A673 (cell line): ENCODE measurements around the gene ZNF592. TPM values are rescaled to one million over a fixed set of nuclear protein-coding genes. Genes with fewer than 3 reads are reported as not detected.

Experiments
- BruUV-seq: library from RNA; stranded (reverse); fragments of 400-500 nt; replicated peaks from 2 replicates; lab custom pipeline; 2021; lab: Mats Ljungman, UMichigan
- CTCF ChIA-PET: fragments of 300-600 bp; sonication (Branson Sonifier 250); formaldehyde crosslinking; loops from one replicate; lab custom pipeline; 2022; ENCODE audit warnings: antibody characterized with exemption; lab: Charles Lee
- POLR2A ChIA-PET: fragments of 300-600 bp; sonication (Branson Sonifier 250); formaldehyde crosslinking; loops from one replicate; lab custom pipeline; 2022; ENCODE audit warnings: antibody characterized with exemption; ENCODE audit not compliant: low non-redundant PET; lab: Charles Lee
- DNase-seq: peaks from one replicate; pipeline ENCODE4 v3.0.0-alpha.2; 2015; ENCODE audit warnings: low spot score
- H3K27ac ChIP-seq: fragments of 200-600 bp; sonication (generic); 2 replicates; pipeline ENCODE4 v1.5.1; 2016; ENCODE audit warnings: mixed run types, low read depth, mild to moderate bottlenecking, mixed read lengths, antibody characterized with exemption, low read length; ENCODE audit not compliant: poor library complexity, severe bottlenecking
- H3K27me3 ChIP-seq: fragments of 200-600 bp; sonication (generic); replicated peaks from 2 replicates; pipeline ENCODE4 v1.6.1; 2017; ENCODE audit warnings: mixed run types, low read depth, mild to moderate bottlenecking, mixed read lengths, antibody characterized with exemption, low read length; ENCODE audit not compliant: insufficient read depth, poor library complexity
- H3K36me3 ChIP-seq: fragments of 200-600 bp; sonication (generic); 2 replicates; pipeline ENCODE4 v1.6.1; 2016; ENCODE audit warnings: mixed run types, mild to moderate bottlenecking, mixed read lengths, antibody characterized with exemption, low read length; ENCODE audit not compliant: insufficient read depth, poor library complexity, severe bottlenecking
- H3K4me1 ChIP-seq: fragments of 200-600 bp; sonication (generic); 2 replicates; pipeline ENCODE4 v1.6.1; 2017; ENCODE audit warnings: mixed run types, mild to moderate bottlenecking, mixed read lengths, antibody characterized with exemption, low read length; ENCODE audit not compliant: insufficient read depth, poor library complexity, severe bottlenecking
- H3K4me3 ChIP-seq: fragments of 200-600 bp; sonication (generic); 2 replicates; pipeline ENCODE4 v1.5.1; 2016; ENCODE audit warnings: low read depth, mixed run types, mild to moderate bottlenecking, mixed read lengths, low read length; ENCODE audit not compliant: poor library complexity, severe bottlenecking
- H3K9me3 ChIP-seq: fragments of 200-600 bp; sonication (generic); 2 replicates; pipeline ENCODE4 v1.6.1; 2016; ENCODE audit warnings: mixed run types, low read depth, mild to moderate bottlenecking, mixed read lengths, antibody characterized with exemption, low read length; ENCODE audit not compliant: poor library complexity, severe bottlenecking
- EZH2 ChIP-seq: fragments of 200-600 bp; sonication (generic); IDR thresholded peaks from 2 replicates; pipeline ENCODE4 v1.6.1; 2017; ENCODE audit warnings: borderline replicate concordance, low read depth, mild to moderate bottlenecking, mixed read lengths, antibody characterized with exemption, low read length; ENCODE audit not compliant: poor library complexity, severe bottlenecking
- intact Hi-C: fragments of 100-400 bp; cut with micrococcal nuclease; formaldehyde crosslinking; loops from one replicate; pipeline ENCODE4 v1.10.0; 2022; ENCODE audit not compliant: unreplicated experiment
- total RNA-seq: library from RNA; stranded (reverse); gene quantifications from 2 replicates; pipeline ENCODE4 v1.2.3, GENCODE V29; 2021
- TF ChIP-seq, protein P1 (sequence below): fragments of 300-800, 200-600 bp; sonication (generic); conservative IDR thresholded peaks from 2 replicates; pipeline ENCODE4 v1.5.1; 2017; ENCODE audit warnings: low read depth, mild to moderate bottlenecking, antibody characterized with exemption, low read length, moderate library complexity, mixed read lengths

The ZNF592 gene
- total RNA-seq, 1 experiment from 2014 or later, result 37.2 TPM

DNA sequence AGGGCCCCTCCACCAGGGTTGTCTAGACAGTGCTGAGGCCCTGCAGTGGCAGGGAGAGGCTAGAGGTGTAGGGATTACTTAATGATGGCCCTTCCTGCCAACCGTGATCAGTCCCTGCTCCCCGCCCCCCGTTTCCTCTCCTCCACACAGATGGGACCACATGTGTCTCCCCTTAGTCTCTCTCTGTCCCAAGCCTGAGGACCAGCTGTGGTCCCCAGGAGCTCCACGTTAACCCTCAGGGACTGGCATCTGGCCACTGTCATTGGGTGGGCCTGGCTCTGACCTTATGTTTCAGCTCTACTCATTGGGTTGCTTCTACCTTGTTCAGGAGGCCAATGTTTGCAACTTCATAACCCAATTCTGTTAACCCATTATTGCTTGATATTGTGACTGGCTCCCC, 62.8 kb downstream of the ZNF592 start:
- no TSS peak for BruUV-seq
- Histone ChIP-seq H3K4me3 (no peak overlapping the region), H3K9me3 (no peaks in the 10 kb centered on the region), H3K27me3 (no peaks in the 10 kb centered on the region), H3K36me3 (no peaks in the 10 kb centered on the region), H3K4me1 (no peaks in the 10 kb centered on the region), H3K27ac (no peak overlapping the region)
- TF ChIP-seq EZH2, result no peak
- TF ChIP-seq, protein P1, sequence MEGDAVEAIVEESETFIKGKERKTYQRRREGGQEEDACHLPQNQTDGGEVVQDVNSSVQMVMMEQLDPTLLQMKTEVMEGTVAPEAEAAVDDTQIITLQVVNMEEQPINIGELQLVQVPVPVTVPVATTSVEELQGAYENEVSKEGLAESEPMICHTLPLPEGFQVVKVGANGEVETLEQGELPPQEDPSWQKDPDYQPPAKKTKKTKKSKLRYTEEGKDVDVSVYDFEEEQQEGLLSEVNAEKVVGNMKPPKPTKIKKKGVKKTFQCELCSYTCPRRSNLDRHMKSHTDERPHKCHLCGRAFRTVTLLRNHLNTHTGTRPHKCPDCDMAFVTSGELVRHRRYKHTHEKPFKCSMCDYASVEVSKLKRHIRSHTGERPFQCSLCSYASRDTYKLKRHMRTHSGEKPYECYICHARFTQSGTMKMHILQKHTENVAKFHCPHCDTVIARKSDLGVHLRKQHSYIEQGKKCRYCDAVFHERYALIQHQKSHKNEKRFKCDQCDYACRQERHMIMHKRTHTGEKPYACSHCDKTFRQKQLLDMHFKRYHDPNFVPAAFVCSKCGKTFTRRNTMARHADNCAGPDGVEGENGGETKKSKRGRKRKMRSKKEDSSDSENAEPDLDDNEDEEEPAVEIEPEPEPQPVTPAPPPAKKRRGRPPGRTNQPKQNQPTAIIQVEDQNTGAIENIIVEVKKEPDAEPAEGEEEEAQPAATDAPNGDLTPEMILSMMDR, result no peak
- ChIA-PET CTCF (no interaction called here), POLR2A (no interaction called here)
- intact Hi-C loops, result no loop called here
- DNase-seq, result no peak

DNA sequence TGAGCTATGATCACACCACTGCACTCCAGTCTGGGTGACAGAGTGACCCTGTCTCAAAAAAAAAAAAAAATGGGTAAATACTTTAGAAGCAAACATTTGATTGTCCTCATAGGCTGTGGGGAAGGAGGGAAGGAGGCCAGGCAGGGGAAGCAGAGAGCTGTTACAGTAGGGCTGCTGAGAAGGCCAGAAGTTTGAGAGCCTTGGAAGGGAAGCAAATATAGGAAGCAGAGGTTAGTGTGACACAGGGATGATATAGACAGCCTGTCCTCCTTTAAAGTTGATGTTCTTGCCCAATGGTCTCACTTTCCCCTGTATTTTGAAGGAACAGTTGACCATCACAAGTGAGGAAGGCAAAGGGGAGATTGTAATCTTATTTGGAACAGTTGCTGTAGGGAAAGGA, 63.4 kb downstream of the ZNF592 start:
- intact Hi-C loops, result no loop called here
- POLR2A ChIA-PET, result no interaction called here
- no peaks in the 10 kb centered on the region for H3K36me3 ChIP-seq
- BruUV-seq, result no TSS peak
- no peaks in the 10 kb centered on the region for H3K9me3 ChIP-seq
- no peak for TF ChIP-seq EZH2
- TF ChIP-seq, protein P1, result no peak
- no peak overlapping the region for H3K4me3 ChIP-seq
- H3K27me3 ChIP-seq, result no peaks in the 10 kb centered on the region
- H3K4me1 ChIP-seq, result no peaks in the 10 kb centered on the region
- CTCF ChIA-PET, result interaction anchor here (0.6 kb wide), 1 partner anchor 8 kb away, joined by 3 read pairs; no protein-coding TSS in a partner anchor
- DNase-seq, result no peak
- no peak overlapping the region for H3K27ac ChIP-seq

DNA sequence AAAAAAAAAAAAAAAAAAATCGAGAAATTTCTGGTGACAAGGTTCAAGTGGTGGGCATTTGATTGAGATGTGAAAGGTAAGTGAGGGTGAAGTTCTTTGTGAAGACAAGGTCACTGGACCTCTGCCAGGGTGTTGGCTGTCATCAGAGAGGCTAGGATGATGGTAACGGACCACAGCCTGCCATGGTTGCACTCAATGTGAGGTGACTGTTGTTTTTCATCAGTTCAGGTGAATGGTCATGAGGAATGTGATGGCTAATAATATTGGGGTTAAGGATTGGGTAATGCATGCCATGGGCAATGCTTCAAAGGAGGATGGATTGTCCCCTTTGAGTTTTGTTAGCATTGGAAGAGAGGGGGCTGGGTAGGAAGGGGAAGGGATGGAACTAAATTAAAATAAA, 64.5 kb downstream of the ZNF592 start:
- TF ChIP-seq EZH2, result no peak
- TF ChIP-seq, protein P1, result no peak
- H3K9me3 ChIP-seq, result no peaks in the 10 kb centered on the region
- H3K4me3 ChIP-seq, result no peak overlapping the region
- no peaks in the 10 kb centered on the region for H3K27me3 ChIP-seq
- intact Hi-C loops, result no loop called here
- no peaks in the 10 kb centered on the region for H3K4me1 ChIP-seq
- H3K36me3 ChIP-seq, result no peaks in the 10 kb centered on the region
- no peak for DNase-seq
- POLR2A ChIA-PET, result no interaction called here
- no TSS peak for BruUV-seq
- CTCF ChIA-PET, result interaction anchor here (0.6 kb wide), 1 partner anchor 225 kb away, joined by 7 read pairs; no protein-coding TSS in a partner anchor
- H3K27ac ChIP-seq, result no peak overlapping the region
